ENCODE data around the gene SPECC1L.

Gene SPECC1L

DNA sequence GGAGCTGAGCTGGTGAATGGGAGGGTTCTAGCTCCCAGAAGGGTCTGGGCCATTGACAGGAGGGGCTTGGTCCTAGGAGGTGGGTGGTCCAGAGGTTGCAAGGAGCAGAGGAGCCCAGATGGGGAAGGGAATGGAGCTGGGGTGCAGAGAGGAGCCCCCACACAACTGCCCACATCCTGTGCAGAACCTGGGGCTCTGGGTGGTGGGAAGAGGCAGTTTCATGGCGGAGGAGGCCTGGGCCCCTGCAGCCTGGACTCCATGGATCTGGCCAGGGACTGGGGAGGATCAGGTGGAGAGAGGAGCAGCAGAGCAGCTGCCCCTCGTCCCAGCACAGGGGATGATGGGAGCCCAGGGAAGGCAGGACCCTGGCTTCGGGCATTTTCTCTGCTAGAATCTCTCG lies 155.8 kb downstream of the SPECC1L start:
- no peak overlapping the region for H3K4me3 ChIP-seq (replicated peaks; ENCODE audit: insufficient read depth, low read length)
- no peaks in the 10 kb centered on the region for H3K27me3 ChIP-seq (ENCODE audit: insufficient read depth, poor library complexity, severe bottlenecking)
- TF ChIP-seq, protein P1, sequence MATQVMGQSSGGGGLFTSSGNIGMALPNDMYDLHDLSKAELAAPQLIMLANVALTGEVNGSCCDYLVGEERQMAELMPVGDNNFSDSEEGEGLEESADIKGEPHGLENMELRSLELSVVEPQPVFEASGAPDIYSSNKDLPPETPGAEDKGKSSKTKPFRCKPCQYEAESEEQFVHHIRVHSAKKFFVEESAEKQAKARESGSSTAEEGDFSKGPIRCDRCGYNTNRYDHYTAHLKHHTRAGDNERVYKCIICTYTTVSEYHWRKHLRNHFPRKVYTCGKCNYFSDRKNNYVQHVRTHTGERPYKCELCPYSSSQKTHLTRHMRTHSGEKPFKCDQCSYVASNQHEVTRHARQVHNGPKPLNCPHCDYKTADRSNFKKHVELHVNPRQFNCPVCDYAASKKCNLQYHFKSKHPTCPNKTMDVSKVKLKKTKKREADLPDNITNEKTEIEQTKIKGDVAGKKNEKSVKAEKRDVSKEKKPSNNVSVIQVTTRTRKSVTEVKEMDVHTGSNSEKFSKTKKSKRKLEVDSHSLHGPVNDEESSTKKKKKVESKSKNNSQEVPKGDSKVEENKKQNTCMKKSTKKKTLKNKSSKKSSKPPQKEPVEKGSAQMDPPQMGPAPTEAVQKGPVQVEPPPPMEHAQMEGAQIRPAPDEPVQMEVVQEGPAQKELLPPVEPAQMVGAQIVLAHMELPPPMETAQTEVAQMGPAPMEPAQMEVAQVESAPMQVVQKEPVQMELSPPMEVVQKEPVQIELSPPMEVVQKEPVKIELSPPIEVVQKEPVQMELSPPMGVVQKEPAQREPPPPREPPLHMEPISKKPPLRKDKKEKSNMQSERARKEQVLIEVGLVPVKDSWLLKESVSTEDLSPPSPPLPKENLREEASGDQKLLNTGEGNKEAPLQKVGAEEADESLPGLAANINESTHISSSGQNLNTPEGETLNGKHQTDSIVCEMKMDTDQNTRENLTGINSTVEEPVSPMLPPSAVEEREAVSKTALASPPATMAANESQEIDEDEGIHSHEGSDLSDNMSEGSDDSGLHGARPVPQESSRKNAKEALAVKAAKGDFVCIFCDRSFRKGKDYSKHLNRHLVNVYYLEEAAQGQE (IDR thresholded peaks at IDR 0.05; ENCODE audit: insufficient replicate concordance, low read depth) = no peak
- no peak for TF ChIP-seq GABPA (IDR thresholded peaks at IDR 0.05; ENCODE audit: low read depth)
- TF ChIP-seq POLR2AphosphoS5 (IDR thresholded peaks at IDR 0.05; ENCODE audit: low read depth) = no peak
- TF ChIP-seq SPI1 (IDR thresholded peaks at IDR 0.05; ENCODE audit: borderline replicate concordance, low read depth) = no peak
- TF ChIP-seq, protein P2, sequence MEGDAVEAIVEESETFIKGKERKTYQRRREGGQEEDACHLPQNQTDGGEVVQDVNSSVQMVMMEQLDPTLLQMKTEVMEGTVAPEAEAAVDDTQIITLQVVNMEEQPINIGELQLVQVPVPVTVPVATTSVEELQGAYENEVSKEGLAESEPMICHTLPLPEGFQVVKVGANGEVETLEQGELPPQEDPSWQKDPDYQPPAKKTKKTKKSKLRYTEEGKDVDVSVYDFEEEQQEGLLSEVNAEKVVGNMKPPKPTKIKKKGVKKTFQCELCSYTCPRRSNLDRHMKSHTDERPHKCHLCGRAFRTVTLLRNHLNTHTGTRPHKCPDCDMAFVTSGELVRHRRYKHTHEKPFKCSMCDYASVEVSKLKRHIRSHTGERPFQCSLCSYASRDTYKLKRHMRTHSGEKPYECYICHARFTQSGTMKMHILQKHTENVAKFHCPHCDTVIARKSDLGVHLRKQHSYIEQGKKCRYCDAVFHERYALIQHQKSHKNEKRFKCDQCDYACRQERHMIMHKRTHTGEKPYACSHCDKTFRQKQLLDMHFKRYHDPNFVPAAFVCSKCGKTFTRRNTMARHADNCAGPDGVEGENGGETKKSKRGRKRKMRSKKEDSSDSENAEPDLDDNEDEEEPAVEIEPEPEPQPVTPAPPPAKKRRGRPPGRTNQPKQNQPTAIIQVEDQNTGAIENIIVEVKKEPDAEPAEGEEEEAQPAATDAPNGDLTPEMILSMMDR (IDR thresholded peaks at IDR 0.05; ENCODE audit: insufficient read depth, low read length) = no peak
- no peak for DNase-seq (ENCODE audit: low read depth in 1 of 2, low spot score in 1 of 2)
- no peak overlapping the region; the same call in 1 of the 2 replicates for H3K27ac ChIP-seq (replicated peaks)

DNA sequence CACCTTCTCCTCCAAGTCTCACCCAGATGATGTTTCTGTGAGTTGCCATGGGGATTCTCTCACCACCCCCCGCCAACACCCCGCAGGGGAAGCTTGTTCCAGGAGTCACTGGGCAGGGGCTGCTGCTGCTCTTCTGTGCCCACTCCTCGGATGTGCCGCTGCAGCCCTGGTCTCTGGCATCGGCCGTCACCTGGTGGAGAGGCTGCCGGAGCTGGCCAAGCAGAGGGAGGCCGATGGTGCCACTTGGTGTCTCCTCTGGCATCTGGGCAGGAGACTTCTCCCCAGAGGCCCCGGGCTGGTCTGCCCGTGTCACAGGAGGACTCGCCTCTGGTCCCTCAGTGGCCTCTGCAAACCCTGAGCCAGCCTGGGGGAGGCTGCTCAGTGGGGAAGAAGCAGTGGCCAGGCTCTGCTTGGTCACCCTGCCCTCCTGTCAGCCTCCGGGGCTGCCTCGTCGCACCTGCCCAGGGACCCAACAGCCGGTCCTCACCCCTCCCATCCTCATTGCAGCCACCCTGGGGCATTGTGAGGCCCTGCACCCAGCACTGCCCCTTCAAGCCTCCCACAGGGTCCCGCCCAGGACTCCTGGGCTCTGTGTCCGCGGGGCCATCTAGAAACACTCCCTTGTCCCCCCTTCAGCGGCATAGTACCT lies 156.3 kb downstream of the SPECC1L start:
- Histone ChIP-seq H3K27me3 (ENCODE audit: insufficient read depth, poor library complexity, severe bottlenecking) (no peaks in the 10 kb centered on the region), H3K27ac (replicated peaks) (peak overlapping the region; percentile 74), H3K4me3 (replicated peaks; ENCODE audit: insufficient read depth, low read length) (no peak overlapping the region)
- TF ChIP-seq SPI1 (IDR thresholded peaks at IDR 0.05; ENCODE audit: borderline replicate concordance, low read depth) (no peak), GABPA (IDR thresholded peaks at IDR 0.05; ENCODE audit: low read depth) (no peak), POLR2AphosphoS5 (IDR thresholded peaks at IDR 0.05; ENCODE audit: low read depth) (no peak)
- TF ChIP-seq, protein P2 (IDR thresholded peaks at IDR 0.05; ENCODE audit: insufficient read depth, low read length) = no peak
- TF ChIP-seq, protein P1 (IDR thresholded peaks at IDR 0.05; ENCODE audit: insufficient replicate concordance, low read depth) = no peak
- no peak for DNase-seq (ENCODE audit: low read depth in 1 of 2, low spot score in 1 of 2)

DNA sequence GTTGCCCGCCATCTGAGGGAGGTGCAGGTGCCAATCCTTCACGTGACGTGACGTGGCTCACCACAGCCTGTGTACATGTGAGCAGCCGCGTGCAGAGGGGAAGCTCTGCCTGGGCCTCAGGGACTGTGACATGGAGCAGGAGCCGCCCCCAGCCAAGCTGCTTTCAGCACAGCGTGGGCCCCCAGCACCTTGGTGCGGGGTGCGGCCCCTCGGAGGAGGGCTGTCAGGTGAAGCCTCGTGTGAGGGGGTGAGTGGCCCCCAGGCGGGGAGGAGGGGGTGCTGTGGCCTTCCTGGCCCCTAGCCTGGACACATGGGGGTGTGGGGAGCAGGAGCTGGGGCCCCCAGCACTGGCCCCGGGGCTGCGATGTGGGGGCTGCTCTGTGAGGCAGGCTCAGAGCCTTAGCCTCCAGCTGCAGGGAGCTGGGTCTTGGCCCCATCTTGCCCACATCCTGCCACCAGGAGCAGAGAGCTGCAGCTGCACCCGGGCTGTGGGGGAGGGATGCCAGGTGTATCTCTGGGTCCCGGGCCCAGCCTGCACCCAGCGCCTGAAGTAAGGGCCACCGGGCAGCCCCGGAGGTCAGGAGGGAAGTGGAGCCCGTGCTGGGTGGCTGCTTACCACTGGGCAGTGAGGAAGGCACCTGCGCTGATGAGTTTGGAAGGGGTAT lies 157.0 kb downstream of the SPECC1L start, which contains the start of gene ADORA2A:
Gene ADORA2A (plus strand): TSS at position 100 of the 665 bp plus-strand sequence. CDS start 5,806 bp downstream, outside the sequence.
- TF ChIP-seq, protein P1 (IDR thresholded peaks at IDR 0.05; ENCODE audit: insufficient replicate concordance, low read depth) = no peak
- TF ChIP-seq SPI1 (IDR thresholded peaks at IDR 0.05; ENCODE audit: borderline replicate concordance, low read depth) = peak; percentile 31; the same call in 1 of the 2 replicates
- TF ChIP-seq POLR2AphosphoS5 (IDR thresholded peaks at IDR 0.05; ENCODE audit: low read depth) = peak; percentile 99
- peak; percentile 66 for TF ChIP-seq GABPA (IDR thresholded peaks at IDR 0.05; ENCODE audit: low read depth)
- TF ChIP-seq, protein P2 (IDR thresholded peaks at IDR 0.05; ENCODE audit: insufficient read depth, low read length) = no peak
- DNase-seq (ENCODE audit: low read depth in 1 of 2, low spot score in 1 of 2) = peak; percentile 60 to 86
- Histone ChIP-seq H3K27ac (replicated peaks) (peak within 1 kb of the TSS; percentile 74), H3K4me3 (replicated peaks; ENCODE audit: insufficient read depth, low read length) (peak within 1 kb of the TSS; percentile 25), H3K27me3 (ENCODE audit: insufficient read depth, poor library complexity, severe bottlenecking) (no peaks in the 10 kb centered on the region)
